Neural progenitor cell (in vitro differentiated cells): Measurements from ENCODE around the gene NKTR. TPM values are rescaled to one million over a fixed set of nuclear protein-coding genes. Genes with fewer than 3 reads are reported as not detected.
"Not testable (repeated sequence)": the region's sequence is repeated elsewhere in the genome, so short reads cannot be mapped to it uniquely, and the experiment has no call there.

Experiments used
- DNase-seq: peaks from one replicate; pipeline ENCODE4 v3.0.0-alpha.2; 2016; ENCODE audit warnings: low spot score
- H2AFZ ChIP-seq: fragments of 200-600 bp; sonication (generic); replicated peaks from 2 replicates; pipeline ENCODE4 v1.6.1; 2016; ENCODE audit warnings: antibody characterized with exemption
- H3F3A ChIP-seq: fragments of 200-600 bp; sonication (generic); 2 replicates; pipeline ENCODE4 v1.6.1; 2016; ENCODE audit warnings: antibody characterized with exemption, low read depth
- H3K27ac ChIP-seq: fragments of 200-600 bp; sonication (generic); 2 replicates; pipeline ENCODE4 v1.5.1; 2016; ENCODE audit warnings: mild to moderate bottlenecking
- H3K27me3 ChIP-seq: fragments of 200-600 bp; sonication (generic); 2 replicates; pipeline ENCODE4 v1.6.1; 2016; ENCODE audit warnings: mild to moderate bottlenecking, moderate library complexity
- H3K36me3 ChIP-seq: fragments of 200-600 bp; sonication (generic); 2 replicates; pipeline ENCODE4 v1.5.1; 2016
- H3K4me1 ChIP-seq: fragments of 200-600 bp; sonication (generic); 2 replicates; pipeline ENCODE4 v1.6.1; 2016; ENCODE audit warnings: mixed run types
- H3K4me2 ChIP-seq: fragments of 200-600 bp; sonication (generic); 2 replicates; pipeline ENCODE4 v1.6.1; 2016
- H3K4me3 ChIP-seq: fragments of 200-600 bp; sonication (generic); 2 replicates; pipeline ENCODE4 v1.5.1; 2016
- H3K79me2 ChIP-seq: fragments of 200-600 bp; sonication (generic); 2 replicates; pipeline ENCODE4 v1.6.1; 2016; ENCODE audit warnings: low read depth
- H3K9ac ChIP-seq: fragments of 200-600 bp; sonication (generic); 2 replicates; pipeline ENCODE4 v1.6.1; 2016
- H3K9me3 ChIP-seq: fragments of 200-600 bp; sonication (generic); 2 replicates; pipeline ENCODE4 v1.5.1; 2016; ENCODE audit warnings: low read depth
- H4K20me1 ChIP-seq: fragments of 200-600 bp; sonication (generic); 2 replicates; pipeline ENCODE4 v1.6.1; 2016; ENCODE audit warnings: low read depth
- H3K27ac Mint-ChIP-seq: 3 replicates; pipeline ENCODE4 v1.8.0; 2021; ENCODE audit warnings: mixed read lengths
- H3K27me3 Mint-ChIP-seq: 2 replicates; pipeline ENCODE4 v1.8.0; 2022; ENCODE audit warnings: low read depth, mild to moderate bottlenecking, inconsistent platforms, moderate library complexity, mixed read lengths; ENCODE audit not compliant: insufficient read depth
- H3K36me3 Mint-ChIP-seq: 3 replicates; pipeline ENCODE4 v1.8.0; 2021; ENCODE audit warnings: mixed read lengths
- H3K4me1 Mint-ChIP-seq: 3 replicates; pipeline ENCODE4 v1.8.0; 2021; ENCODE audit warnings: mixed read lengths
- H3K4me3 Mint-ChIP-seq: 3 replicates; pipeline ENCODE4 v1.8.0; 2021; ENCODE audit warnings: mild to moderate bottlenecking, moderate library complexity, mixed read lengths
- H3K9me3 Mint-ChIP-seq: 3 replicates; pipeline ENCODE4 v1.8.0; 2020; ENCODE audit warnings: mixed read lengths
- EZH2 ChIP-seq: fragments of 200-600 bp; sonication (generic); IDR thresholded peaks from 2 replicates; pipeline ENCODE4 v1.6.1; 2017; ENCODE audit warnings: antibody characterized with exemption, mild to moderate bottlenecking, moderate library complexity
- EZH2phosphoT487 ChIP-seq: fragments of 200-600 bp; sonication (generic); IDR thresholded peaks from 2 replicates; pipeline ENCODE4 v1.6.1; 2017; ENCODE audit warnings: antibody characterized with exemption
- total RNA-seq: library from RNA; depleted of rRNA; stranded (reverse); fragments of >200 nt; gene quantifications from 2 replicates; pipeline ENCODE4 v1.2.3, GENCODE V29; 2015; ENCODE audit warnings: low replicate concordance
- TF ChIP-seq, protein P1 (sequence below): fragments of 200-600 bp; sonication (generic); IDR thresholded peaks from 2 replicates; pipeline ENCODE4 v1.5.1; 2017; ENCODE audit warnings: antibody characterized with exemption, mild to moderate bottlenecking

NKTR gene
- total RNA-seq, 1 donor from 2014 or later, result 190 TPM

DNA sequence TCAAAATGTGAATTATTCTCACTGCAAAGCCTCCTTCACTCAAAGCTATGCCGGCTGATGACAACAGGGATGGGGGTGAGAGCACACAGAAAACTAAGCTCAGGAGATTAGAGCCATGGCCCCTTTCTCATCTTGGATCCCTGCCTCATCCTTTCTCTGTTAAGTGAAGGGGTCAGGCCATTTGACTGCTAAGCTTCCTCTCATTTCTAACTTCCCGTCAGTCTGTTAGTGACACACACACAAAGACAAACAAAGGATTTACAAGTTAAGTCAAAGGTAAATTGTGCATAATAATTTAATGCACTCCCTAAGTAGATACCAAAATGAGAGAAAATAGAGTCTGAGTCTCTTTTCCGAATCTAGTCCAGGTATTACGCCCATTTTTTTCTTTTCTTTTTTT is 8.7 kb upstream of the NKTR start:
- no peaks in the 10 kb centered on the region for H3K9me3 Mint-ChIP-seq
- no peak overlapping the region for H2AFZ ChIP-seq

DNA sequence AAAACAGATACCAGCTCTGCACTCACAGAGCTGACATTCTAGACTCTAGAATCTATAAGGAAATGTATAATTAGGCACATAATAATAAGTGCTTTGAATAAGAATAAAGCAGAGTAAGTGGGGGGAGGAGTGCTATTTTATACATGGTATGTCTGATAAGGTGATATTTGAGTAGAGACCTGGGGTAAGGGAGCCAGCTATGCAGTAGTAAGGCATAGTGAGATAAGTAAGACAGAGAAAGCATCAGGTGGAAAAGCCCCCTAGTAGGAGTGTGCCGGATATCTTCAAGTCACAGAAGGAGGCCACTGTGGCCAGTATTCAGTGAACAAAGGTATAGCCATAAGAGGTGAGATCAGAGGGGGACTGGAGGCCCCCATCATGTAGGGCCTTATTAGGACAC is 6.9 kb upstream of the NKTR start:
- peaks cover 6% of the 10 kb centered on the region for H3K36me3 ChIP-seq
- peaks cover 30% of the 10 kb centered on the region for H3K79me2 ChIP-seq
- DNase-seq, result no peak
- no peak overlapping the region for H3K4me3 Mint-ChIP-seq
- H2AFZ ChIP-seq, result no peak overlapping the region
- no peak overlapping the region for H3K4me3 ChIP-seq
- H3K9me3 ChIP-seq, result no peaks in the 10 kb centered on the region
- H3K36me3 Mint-ChIP-seq, result peaks cover 12% of the 10 kb centered on the region
- no peak for TF ChIP-seq EZH2
- no peak for TF ChIP-seq EZH2phosphoT487
- TF ChIP-seq, protein P1, sequence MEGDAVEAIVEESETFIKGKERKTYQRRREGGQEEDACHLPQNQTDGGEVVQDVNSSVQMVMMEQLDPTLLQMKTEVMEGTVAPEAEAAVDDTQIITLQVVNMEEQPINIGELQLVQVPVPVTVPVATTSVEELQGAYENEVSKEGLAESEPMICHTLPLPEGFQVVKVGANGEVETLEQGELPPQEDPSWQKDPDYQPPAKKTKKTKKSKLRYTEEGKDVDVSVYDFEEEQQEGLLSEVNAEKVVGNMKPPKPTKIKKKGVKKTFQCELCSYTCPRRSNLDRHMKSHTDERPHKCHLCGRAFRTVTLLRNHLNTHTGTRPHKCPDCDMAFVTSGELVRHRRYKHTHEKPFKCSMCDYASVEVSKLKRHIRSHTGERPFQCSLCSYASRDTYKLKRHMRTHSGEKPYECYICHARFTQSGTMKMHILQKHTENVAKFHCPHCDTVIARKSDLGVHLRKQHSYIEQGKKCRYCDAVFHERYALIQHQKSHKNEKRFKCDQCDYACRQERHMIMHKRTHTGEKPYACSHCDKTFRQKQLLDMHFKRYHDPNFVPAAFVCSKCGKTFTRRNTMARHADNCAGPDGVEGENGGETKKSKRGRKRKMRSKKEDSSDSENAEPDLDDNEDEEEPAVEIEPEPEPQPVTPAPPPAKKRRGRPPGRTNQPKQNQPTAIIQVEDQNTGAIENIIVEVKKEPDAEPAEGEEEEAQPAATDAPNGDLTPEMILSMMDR, result no peak
- peaks cover 6% of the 10 kb centered on the region for H3K27me3 Mint-ChIP-seq
- no peak overlapping the region for H3K9ac ChIP-seq
- peaks cover 12% of the 10 kb centered on the region for H3K4me1 ChIP-seq
- H3K4me2 ChIP-seq, result no peak overlapping the region
- peaks cover 17% of the 10 kb centered on the region for H3K4me1 Mint-ChIP-seq
- H3K27me3 ChIP-seq, result no peaks in the 10 kb centered on the region
- H3K27ac Mint-ChIP-seq, result no peak overlapping the region
- peaks cover 47% of the 10 kb centered on the region for H3F3A ChIP-seq
- H3K9me3 Mint-ChIP-seq, result peaks cover 3% of the 10 kb centered on the region
- peaks cover 15% of the 10 kb centered on the region for H4K20me1 ChIP-seq
- H3K27ac ChIP-seq, result no peak overlapping the region

More for the DNA sequence above, 8.7 kb upstream of the NKTR start:
- H3K36me3 Mint-ChIP-seq, result peaks cover 10% of the 10 kb centered on the region
- peak overlapping the region; percentile 75 for H3K27ac ChIP-seq
- peaks cover 30% of the 10 kb centered on the region for H3K79me2 ChIP-seq
- peak overlapping the region; percentile 84 for H3K4me2 ChIP-seq
- H4K20me1 ChIP-seq, result peaks cover 15% of the 10 kb centered on the region
- no peaks in the 10 kb centered on the region for H3K27me3 ChIP-seq
- DNase-seq, result peak; percentile 71
- no peaks in the 10 kb centered on the region for H3K9me3 ChIP-seq
- H3K27me3 Mint-ChIP-seq, result peaks cover 6% of the 10 kb centered on the region
- no peak for TF ChIP-seq EZH2
- TF ChIP-seq EZH2phosphoT487, result no peak
- TF ChIP-seq, protein P1, result no peak
- no peak overlapping the region for H3K27ac Mint-ChIP-seq
- H3K36me3 ChIP-seq, result peaks cover 6% of the 10 kb centered on the region
- H3K4me3 ChIP-seq, result peak overlapping the region; percentile 63
- H3K4me3 Mint-ChIP-seq, result peak overlapping the region; percentile 99
- H3K9ac ChIP-seq, result peak overlapping the region; percentile 63
- H3K4me1 ChIP-seq, result peaks cover 12% of the 10 kb centered on the region
- peaks cover 17% of the 10 kb centered on the region for H3K4me1 Mint-ChIP-seq
- H3F3A ChIP-seq, result peaks cover 47% of the 10 kb centered on the region

DNA sequence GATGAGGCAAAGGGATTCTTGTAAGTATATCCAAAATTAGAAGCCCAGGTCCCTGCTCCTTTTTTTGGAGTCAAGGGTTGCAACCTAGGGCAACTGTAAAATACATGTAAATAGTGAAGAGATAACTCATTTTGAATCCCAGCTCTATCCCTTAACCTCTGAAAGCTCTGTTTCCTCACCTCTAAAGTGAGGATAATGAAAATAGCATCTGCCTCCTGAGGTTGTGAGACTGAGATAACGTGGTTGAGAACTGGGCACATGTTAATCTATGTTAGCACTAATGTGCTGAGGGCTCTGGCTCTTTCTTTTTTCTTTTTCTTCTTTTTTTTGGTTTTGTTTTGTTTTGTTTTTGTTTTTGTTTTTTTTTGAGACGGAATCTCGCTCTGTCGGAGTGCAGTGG is 4.8 kb upstream of the NKTR start:
- Histone ChIP-seq H3K27ac (no peak overlapping the region), H3K36me3 (peaks cover 6% of the 10 kb centered on the region), H3K9ac (no peak overlapping the region), H3K4me2 (no peak overlapping the region), H4K20me1 (peaks cover 15% of the 10 kb centered on the region), H3K79me2 (peaks cover 30% of the 10 kb centered on the region), H3F3A (peaks cover 44% of the 10 kb centered on the region), H3K4me1 (peaks cover 12% of the 10 kb centered on the region), H3K4me3 (no peak overlapping the region), H3K27me3 (no peaks in the 10 kb centered on the region), H3K9me3 (no peaks in the 10 kb centered on the region), H2AFZ (no peak overlapping the region)
- H3K36me3 Mint-ChIP-seq, result peaks cover 12% of the 10 kb centered on the region
- H3K4me3 Mint-ChIP-seq, result no peak overlapping the region
- TF ChIP-seq EZH2phosphoT487, result no peak
- TF ChIP-seq EZH2, result no peak
- TF ChIP-seq, protein P1, result no peak
- H3K27me3 Mint-ChIP-seq, result peaks cover 7% of the 10 kb centered on the region
- no peak overlapping the region for H3K27ac Mint-ChIP-seq
- H3K9me3 Mint-ChIP-seq, result peaks cover 3% of the 10 kb centered on the region
- DNase-seq, result no peak
- H3K4me1 Mint-ChIP-seq, result peaks cover 9% of the 10 kb centered on the region

DNA sequence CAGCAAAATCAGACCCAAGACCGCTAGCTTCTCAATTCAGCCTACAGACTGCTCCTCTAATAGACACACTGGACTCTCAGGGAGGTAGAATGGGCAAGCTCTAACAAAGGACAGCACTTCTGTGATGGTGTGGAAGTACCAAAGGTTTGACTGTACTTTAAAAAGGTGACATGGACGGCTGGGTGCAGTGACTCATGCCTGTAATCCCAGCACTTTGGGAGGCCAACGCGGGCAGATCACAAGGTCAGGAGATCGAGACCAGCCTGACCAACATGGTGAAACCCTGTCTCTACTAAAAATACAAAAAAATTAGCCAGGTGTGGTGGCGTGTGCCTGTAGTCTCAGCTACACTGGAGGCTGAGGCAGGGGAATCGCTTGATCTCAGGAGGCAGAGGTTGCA is 3.4 kb upstream of the NKTR start:
- Histone ChIP-seq H3K79me2 (peaks cover 36% of the 10 kb centered on the region), H3F3A (peaks cover 45% of the 10 kb centered on the region), H4K20me1 (peaks cover 19% of the 10 kb centered on the region), H3K4me1 (peaks cover 12% of the 10 kb centered on the region)
- not testable (repeated sequence) for H3K27me3 ChIP-seq, H3K9me3 Mint-ChIP-seq, H3K4me3 ChIP-seq, H3K4me2 ChIP-seq, H3K36me3 ChIP-seq, H3K27ac Mint-ChIP-seq, DNase-seq, H2AFZ ChIP-seq, H3K9me3 ChIP-seq, H3K4me1 Mint-ChIP-seq, H3K27me3 Mint-ChIP-seq, H3K4me3 Mint-ChIP-seq, H3K9ac ChIP-seq, H3K27ac ChIP-seq
- H3K36me3 Mint-ChIP-seq, result peaks cover 12% of the 10 kb centered on the region
